A673 (cell line): ENCODE data around the gene PDGFD.

Source experiments
- EZH2 ChIP-seq: fragments of 200-600 bp; sonication (generic); IDR thresholded peaks from 2 replicates; pipeline ENCODE4 v1.6.1; 2017; ENCODE audit warnings: borderline replicate concordance, low read depth, mild to moderate bottlenecking, mixed read lengths, antibody characterized with exemption, low read length; ENCODE audit not compliant: poor library complexity, severe bottlenecking
- TF ChIP-seq, protein P1 (sequence below): fragments of 300-800, 200-600 bp; sonication (generic); conservative IDR thresholded peaks from 2 replicates; pipeline ENCODE4 v1.5.1; 2017; ENCODE audit warnings: low read depth, mild to moderate bottlenecking, antibody characterized with exemption, low read length, moderate library complexity, mixed read lengths

DNA sequence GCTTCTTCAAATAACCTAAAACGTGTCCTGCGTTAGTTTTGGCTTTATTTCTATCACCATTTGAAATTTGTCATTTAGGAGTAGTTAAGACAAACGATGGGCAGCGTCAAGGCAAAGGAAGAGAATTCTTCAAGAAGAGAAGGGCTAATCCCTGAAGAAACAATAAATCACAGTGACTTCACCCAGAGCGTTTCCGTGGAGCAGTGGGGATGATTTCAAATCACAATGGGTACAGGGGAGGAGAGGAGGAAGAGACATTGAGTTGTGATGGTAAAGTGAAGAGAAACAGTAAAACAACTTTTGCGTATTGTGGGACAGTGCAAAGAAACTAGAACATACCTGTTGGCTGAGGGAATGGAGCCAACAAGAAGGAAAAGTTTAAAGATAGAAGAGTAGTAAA is 9.7 kb downstream of the PDGFD start:
- no peak for TF ChIP-seq EZH2
- TF ChIP-seq, protein P1, sequence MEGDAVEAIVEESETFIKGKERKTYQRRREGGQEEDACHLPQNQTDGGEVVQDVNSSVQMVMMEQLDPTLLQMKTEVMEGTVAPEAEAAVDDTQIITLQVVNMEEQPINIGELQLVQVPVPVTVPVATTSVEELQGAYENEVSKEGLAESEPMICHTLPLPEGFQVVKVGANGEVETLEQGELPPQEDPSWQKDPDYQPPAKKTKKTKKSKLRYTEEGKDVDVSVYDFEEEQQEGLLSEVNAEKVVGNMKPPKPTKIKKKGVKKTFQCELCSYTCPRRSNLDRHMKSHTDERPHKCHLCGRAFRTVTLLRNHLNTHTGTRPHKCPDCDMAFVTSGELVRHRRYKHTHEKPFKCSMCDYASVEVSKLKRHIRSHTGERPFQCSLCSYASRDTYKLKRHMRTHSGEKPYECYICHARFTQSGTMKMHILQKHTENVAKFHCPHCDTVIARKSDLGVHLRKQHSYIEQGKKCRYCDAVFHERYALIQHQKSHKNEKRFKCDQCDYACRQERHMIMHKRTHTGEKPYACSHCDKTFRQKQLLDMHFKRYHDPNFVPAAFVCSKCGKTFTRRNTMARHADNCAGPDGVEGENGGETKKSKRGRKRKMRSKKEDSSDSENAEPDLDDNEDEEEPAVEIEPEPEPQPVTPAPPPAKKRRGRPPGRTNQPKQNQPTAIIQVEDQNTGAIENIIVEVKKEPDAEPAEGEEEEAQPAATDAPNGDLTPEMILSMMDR: no peak
